ENCODE measurements around the gene CD300LG.

DNA sequence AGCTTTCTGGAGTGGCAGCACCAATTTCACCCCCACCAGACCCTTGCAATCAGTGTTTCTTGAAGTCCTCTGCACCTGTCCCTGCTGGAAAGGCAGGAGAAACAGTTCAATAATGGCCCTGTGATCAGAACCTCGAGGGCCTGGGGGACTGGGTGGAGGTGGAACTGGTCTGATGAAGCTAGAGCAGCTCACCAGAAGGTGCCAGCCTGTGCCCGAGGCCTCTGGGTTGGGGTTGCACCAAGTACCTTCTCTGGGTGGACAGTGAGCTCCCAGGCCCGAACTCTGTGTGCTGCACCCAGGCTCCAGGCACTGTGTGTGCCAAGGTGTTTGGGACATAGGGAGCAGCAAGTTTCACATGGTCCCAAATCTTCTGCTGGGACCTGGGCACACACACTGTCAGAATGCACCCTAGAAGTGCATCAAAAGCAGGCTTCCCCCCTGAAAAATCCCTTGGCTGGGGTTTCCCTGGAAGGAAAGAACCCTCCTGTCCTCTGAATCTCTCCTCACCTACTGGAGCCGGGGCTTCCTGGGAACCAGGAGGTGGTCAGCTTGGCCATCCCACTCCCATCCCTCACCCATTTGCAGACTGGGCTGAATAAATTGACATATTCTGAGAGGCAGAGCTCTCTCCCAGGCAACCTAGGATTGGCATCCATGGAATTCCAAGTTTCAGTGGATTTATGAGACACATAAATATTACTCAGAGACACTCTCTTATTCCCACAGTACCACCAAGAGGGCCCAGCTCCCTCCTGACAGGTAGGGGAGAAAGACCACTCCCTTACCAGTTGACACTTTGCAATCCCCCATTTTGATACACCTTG lies 17.4 kb downstream of the CD300LG start:
- TF ChIP-seq, protein P1, sequence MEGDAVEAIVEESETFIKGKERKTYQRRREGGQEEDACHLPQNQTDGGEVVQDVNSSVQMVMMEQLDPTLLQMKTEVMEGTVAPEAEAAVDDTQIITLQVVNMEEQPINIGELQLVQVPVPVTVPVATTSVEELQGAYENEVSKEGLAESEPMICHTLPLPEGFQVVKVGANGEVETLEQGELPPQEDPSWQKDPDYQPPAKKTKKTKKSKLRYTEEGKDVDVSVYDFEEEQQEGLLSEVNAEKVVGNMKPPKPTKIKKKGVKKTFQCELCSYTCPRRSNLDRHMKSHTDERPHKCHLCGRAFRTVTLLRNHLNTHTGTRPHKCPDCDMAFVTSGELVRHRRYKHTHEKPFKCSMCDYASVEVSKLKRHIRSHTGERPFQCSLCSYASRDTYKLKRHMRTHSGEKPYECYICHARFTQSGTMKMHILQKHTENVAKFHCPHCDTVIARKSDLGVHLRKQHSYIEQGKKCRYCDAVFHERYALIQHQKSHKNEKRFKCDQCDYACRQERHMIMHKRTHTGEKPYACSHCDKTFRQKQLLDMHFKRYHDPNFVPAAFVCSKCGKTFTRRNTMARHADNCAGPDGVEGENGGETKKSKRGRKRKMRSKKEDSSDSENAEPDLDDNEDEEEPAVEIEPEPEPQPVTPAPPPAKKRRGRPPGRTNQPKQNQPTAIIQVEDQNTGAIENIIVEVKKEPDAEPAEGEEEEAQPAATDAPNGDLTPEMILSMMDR (IDR thresholded peaks at IDR 0.05; ENCODE audit: low read depth, low read length, poor library complexity, severe bottlenecking), result no peak
- TF ChIP-seq EZH2phosphoT487 (IDR thresholded peaks at IDR 0.05; ENCODE audit: borderline replicate concordance, low read length), result no peak

Measured in DOHH2 (cell line).